Measurements from ENCODE around the gene SNCAIP.

SNCAIP gene

GRCh38 chr5:122367456-122367855, 55.4 kb downstream of the SNCAIP start:
- no peaks in the 10 kb centered on the region for H3K27me3 ChIP-seq (ENCODE audit: insufficient read depth, low read length)
- H3K36me3 ChIP-seq (ENCODE audit: insufficient read depth, low read length): no peaks in the 10 kb centered on the region
- no peaks in the 10 kb centered on the region for H3K9me3 ChIP-seq (ENCODE audit: low read length)
- no peak overlapping the region for H3K27ac ChIP-seq (ENCODE audit: low read depth, low read length, poor library complexity, severe bottlenecking)
- H3F3A ChIP-seq (ENCODE audit: insufficient read depth, low read length): no peaks in the 10 kb centered on the region
- H3K4me2 ChIP-seq (ENCODE audit: low read length): no peak overlapping the region
- no peak overlapping the region for H3K9ac ChIP-seq (ENCODE audit: low read length)
- H3K4me3 ChIP-seq (ENCODE audit: low read depth, low read length, poor library complexity, severe bottlenecking): no peak overlapping the region
- TF ChIP-seq EZH2 (IDR thresholded peaks at IDR 0.05; ENCODE audit: borderline replicate concordance, low read length): no peak
- TF ChIP-seq CTCF (IDR thresholded peaks at IDR 0.05; ENCODE audit: low read length): no peak
- H3K9me2 ChIP-seq (ENCODE audit: low read depth, low read length): no peaks in the 10 kb centered on the region
- H2AFZ ChIP-seq (ENCODE audit: low read length): no peak overlapping the region
- H3K4me1 ChIP-seq (ENCODE audit: insufficient read depth, low read length, severe bottlenecking): no peaks in the 10 kb centered on the region
- H4K20me1 ChIP-seq (ENCODE audit: insufficient read depth, low read length): no peaks in the 10 kb centered on the region
- H3K79me2 ChIP-seq (ENCODE audit: insufficient read depth, low read length): no peaks in the 10 kb centered on the region

GRCh38 chr5:122368510-122369251, 56.6 kb downstream of the SNCAIP start:
- H3K9me2 ChIP-seq (ENCODE audit: low read depth, low read length): no peaks in the 10 kb centered on the region
- no peak overlapping the region for H3K9ac ChIP-seq (ENCODE audit: low read length)
- no peaks in the 10 kb centered on the region for H3K27me3 ChIP-seq (ENCODE audit: insufficient read depth, low read length)
- H3F3A ChIP-seq (ENCODE audit: insufficient read depth, low read length): no peaks in the 10 kb centered on the region
- H3K4me1 ChIP-seq (ENCODE audit: insufficient read depth, low read length, severe bottlenecking): no peaks in the 10 kb centered on the region
- no peak overlapping the region for H3K27ac ChIP-seq (ENCODE audit: low read depth, low read length, poor library complexity, severe bottlenecking)
- TF ChIP-seq CTCF (IDR thresholded peaks at IDR 0.05; ENCODE audit: low read length): no peak
- TF ChIP-seq EZH2 (IDR thresholded peaks at IDR 0.05; ENCODE audit: borderline replicate concordance, low read length): no peak
- no peaks in the 10 kb centered on the region for H3K36me3 ChIP-seq (ENCODE audit: insufficient read depth, low read length)
- no peaks in the 10 kb centered on the region for H4K20me1 ChIP-seq (ENCODE audit: insufficient read depth, low read length)
- H3K4me2 ChIP-seq (ENCODE audit: low read length): no peak overlapping the region
- H3K9me3 ChIP-seq (ENCODE audit: low read length): no peaks in the 10 kb centered on the region
- H3K79me2 ChIP-seq (ENCODE audit: insufficient read depth, low read length): no peaks in the 10 kb centered on the region
- no peak overlapping the region for H2AFZ ChIP-seq (ENCODE audit: low read length)
- no peak overlapping the region for H3K4me3 ChIP-seq (ENCODE audit: low read depth, low read length, poor library complexity, severe bottlenecking)

GRCh38 chr5:122369253-122369815, 57.3 kb downstream of the SNCAIP start:
- H3K27me3 ChIP-seq (ENCODE audit: insufficient read depth, low read length): no peaks in the 10 kb centered on the region
- H3K4me1 ChIP-seq (ENCODE audit: insufficient read depth, low read length, severe bottlenecking): no peaks in the 10 kb centered on the region
- no peak overlapping the region for H3K4me3 ChIP-seq (ENCODE audit: low read depth, low read length, poor library complexity, severe bottlenecking)
- no peak overlapping the region for H3K9ac ChIP-seq (ENCODE audit: low read length)
- no peaks in the 10 kb centered on the region for H3K9me2 ChIP-seq (ENCODE audit: low read depth, low read length)
- TF ChIP-seq EZH2 (IDR thresholded peaks at IDR 0.05; ENCODE audit: borderline replicate concordance, low read length): no peak
- no peak for TF ChIP-seq CTCF (IDR thresholded peaks at IDR 0.05; ENCODE audit: low read length)
- no peaks in the 10 kb centered on the region for H3K9me3 ChIP-seq (ENCODE audit: low read length)
- no peaks in the 10 kb centered on the region for H3K79me2 ChIP-seq (ENCODE audit: insufficient read depth, low read length)
- no peak overlapping the region for H2AFZ ChIP-seq (ENCODE audit: low read length)
- no peaks in the 10 kb centered on the region for H3K36me3 ChIP-seq (ENCODE audit: insufficient read depth, low read length)
- no peaks in the 10 kb centered on the region for H3F3A ChIP-seq (ENCODE audit: insufficient read depth, low read length)
- no peak overlapping the region for H3K27ac ChIP-seq (ENCODE audit: low read depth, low read length, poor library complexity, severe bottlenecking)
- H3K4me2 ChIP-seq (ENCODE audit: low read length): no peak overlapping the region
- no peaks in the 10 kb centered on the region for H4K20me1 ChIP-seq (ENCODE audit: insufficient read depth, low read length)

Data from OCI-LY1 (cell line).